HG03135 (cell line): ENCODE results near the gene TSPAN18.

ENCODE experiments used
- ATAC-seq: cut with Tn5 transposase; IDR thresholded peaks from one replicate; pipeline ENCODE4 v1.9.1; 2021; ENCODE audit warnings: mild to moderate bottlenecking, moderate library complexity; ENCODE audit not compliant: unreplicated experiment

TSPAN18 gene

DNA sequence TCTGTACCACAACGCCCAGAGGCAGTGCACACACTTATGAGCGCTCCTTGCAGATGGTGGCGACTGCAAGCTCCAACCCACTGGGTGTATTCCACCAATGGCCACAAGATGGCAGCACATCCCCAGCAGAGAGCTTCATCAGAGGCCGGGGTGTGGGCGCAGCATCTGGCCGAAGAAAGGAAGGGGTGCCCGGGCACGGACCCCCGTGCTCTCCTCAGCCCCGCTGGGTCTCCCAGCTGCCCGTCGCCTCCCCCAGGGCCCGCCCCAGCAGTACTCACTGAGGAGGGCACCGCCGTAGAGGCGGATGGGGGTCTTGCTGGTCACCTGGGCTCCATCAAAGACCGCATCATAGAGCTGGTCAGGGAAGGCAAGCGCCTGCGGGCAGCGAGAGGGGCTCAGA, 209.8 kb downstream of the TSPAN18 start:
- ATAC-seq, result peak; percentile 71

DNA sequence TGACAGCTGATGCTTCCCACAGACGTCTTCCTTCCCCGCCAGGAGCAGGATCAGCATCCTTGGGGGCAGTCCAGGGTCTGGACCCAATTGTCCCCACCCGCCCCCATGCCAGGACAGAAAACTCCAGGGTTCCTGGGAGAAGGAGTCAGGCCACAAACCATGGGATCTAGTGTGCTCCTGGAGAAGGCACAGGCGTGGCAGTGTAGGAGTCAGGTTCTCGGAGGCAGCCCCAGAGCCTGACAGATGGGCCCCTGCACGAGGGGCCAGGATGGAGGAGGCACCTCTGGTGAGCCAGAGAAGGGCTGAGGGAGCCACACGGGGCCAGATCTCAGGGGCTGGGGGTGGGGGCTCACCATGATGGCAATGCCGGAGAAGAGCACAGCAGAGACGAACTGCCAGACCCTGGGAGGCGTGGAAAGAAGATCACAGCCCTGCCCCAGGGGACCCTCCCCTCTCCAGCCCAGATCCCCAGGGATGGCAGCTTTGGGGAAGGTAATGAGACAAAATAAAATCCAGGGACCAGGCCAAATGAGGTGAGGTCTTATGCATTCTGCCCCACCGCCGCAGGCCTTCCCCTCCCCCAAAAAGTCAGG, 210.3 kb downstream of the TSPAN18 start:
- no peak for ATAC-seq

DNA sequence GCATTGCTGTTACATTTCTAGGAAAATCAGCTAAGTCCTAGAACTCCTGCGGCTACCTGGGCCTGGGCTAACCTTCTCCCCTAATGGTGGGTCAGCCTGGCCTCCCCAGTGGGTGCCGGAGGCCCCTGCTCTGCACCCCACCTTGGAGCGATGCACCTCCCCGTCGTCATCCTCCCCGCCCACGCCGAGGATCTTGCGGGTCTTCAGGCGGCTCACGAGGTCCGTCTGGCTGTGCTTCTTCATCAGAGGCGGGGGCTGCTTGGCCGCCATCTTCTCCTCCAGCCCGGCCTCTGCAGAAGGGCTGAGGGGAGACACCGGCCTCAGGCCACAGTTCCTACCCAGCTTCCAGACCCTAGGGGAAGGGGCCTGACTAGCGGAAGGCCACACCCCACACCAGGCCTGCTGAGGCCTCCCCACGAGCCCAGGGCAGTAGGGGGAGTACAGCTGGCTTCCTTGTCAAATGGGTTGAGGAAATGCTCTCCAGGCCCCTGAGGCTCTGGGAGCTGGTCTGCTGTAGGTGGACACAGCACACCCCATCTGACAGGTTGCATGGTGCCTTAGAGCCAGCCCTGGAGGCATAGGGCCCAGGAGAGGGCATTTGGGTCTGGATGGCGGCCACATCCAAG, 211.4 kb downstream of the TSPAN18 start:
- no peak for ATAC-seq

DNA sequence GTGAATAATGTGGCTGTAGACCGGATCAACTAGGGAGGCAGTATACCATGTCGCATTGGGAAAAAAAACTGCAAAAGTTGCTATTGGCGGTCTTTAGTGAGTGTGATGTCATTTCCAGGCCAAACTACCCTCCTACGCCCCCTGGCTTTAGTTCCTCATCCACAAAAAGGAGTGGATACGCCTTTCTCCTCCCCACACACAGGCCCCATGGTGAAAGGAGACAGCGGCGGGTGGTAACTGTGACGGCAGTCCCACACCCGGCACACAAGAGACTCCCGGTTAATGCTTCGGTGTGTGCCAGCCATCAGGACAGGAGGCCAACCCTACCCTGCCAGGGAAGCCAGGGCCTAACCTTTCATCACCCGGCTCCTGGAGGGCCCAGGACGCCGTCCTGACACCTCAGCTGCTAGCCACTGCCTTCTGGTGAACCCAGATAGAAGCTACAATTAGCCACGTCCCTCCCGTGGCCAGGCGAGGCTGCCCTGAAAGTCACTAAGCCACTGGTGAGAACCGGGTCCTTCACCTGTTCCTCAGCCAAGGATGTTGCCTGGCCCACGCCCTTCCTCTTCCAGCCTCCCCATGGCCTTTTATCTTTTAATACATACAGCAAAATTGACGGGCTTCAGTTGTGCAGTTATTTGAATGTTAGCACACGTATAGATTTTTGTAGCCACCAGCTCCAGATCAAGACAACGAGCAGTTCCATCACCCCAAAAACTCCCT, 213.1 kb downstream of the TSPAN18 start:
- ATAC-seq, result no peak

DNA sequence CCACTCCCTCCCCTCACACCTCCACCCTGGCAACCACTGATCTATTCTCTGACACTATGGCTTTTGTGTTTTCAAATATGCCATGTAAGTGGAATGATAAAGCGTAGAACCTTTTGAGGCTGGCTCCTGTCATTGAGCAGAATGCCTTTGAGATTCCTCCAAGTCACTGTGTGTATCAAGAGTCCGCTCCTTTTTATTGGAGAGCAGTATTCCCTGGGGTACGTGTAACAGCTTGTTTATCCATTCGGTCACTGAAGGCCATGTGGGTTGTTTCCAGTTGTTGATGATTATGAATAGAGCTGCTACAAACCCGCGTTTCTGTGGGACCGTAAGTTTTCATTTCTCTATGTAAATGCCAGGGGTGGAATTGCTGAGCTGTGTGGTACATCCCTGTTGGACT, 213.6 kb downstream of the TSPAN18 start:
- ATAC-seq, result no peak

DNA sequence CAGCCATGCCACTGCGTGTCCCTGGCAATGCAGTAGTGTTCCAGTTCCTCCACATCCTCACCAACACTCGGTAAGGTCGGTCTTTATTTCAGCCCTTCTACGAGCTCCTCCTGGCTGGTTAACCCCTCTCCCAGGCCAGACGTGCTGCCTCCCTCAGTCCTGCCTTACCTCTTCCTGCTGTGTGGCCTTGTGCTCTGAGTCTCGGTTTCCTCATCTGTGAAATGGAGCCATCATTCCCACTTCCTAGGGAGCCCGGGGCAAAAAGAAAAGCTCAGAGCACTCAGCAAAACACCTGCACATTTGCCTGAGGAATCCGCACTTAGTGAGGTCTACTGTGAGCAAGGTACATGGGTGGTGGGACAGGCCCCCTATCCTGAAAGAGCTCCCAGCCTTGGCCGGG, 214.1 kb downstream of the TSPAN18 start:
- ATAC-seq, result no peak

DNA sequence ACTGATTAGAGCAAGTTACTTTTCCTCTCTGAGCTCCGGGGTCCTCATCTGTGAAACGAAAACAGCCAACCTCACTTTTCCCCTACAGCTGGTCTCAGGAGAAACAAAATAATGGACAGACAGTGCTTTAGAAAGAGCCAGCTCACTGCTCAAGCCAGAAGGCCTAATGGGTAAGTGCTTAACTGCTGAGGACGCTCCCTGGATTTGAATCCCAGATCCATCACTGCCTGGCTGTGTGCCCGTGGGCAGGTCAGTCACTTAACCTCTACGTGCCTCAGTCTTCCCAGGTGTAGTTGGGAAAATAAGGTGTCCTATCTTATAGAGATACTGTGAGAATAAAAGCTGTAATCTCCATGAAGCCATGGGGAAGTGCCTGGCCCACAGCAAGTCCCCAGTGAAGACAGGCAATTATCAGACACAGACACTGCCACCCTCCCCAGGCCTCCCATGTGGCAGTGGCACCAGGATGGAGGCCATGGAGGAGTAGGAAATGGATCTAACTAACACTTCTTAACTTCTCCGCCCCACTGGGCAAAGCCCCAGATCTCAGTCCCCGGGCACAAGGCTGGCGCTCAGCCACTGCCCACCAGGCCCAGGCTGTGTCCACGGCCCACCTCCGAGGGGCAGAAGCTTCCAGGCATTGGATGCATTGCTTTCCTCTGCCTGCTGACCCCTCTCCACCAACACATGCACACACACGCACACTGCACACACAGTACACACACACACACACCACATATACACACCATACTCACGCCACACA, 214.7 kb downstream of the TSPAN18 start:
- ATAC-seq, result no peak

DNA sequence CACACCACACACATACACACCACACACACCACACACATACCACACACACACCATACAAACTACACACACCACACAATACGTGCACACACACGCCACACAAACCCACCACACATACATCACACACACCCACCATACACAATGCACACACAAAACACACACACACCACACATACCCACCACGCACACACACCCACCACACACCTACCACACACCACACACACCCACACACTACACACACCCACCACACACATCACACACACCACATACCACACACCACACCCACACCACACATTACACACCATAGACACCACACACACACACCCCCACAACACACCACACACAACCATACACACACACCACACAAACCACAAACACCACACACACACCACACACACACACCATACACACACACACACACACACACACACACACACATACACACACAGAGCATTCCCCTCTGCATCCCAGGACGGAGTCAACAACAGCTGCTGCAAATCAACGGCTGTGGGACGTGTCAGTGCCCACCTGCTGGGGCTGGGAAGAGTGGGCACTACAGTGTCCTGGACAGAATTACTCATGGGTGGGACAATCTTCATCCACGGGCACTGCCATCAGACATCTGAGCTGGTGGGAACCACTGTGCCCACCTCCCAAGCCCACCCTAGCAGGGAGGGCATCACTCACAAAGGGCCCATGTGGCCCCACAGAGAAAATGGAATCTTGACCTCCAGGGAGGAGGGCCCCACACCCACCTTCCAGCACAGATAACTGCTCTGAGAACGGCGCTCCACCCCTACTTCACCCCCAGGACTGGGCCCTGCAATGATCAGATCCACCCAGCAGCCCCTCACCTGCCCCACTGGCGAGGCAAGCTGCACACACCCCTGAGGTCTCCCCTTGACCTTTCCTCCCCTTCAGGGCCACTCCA, 215.5 kb downstream of the TSPAN18 start:
- no peak for ATAC-seq

DNA sequence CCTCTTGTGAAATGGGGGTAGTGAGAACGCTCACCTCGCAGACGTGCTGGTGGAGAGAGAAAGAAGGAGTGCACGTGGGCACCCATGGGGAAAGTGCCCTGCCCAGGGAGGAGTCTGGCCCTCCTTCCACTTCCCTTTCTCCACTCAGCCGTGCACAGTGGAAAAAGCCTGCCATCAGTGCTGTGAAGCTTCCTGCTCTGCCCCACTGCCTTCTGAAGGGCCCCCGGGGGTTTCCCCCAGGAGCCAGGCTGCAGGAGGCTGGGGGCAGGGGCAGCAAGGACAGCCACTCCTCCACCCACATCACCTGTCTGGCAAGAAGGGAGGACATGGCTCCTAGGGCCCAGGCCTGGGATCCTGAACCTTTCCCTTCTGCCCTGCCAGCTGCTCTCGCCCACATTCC, 216.4 kb downstream of the TSPAN18 start:
- ATAC-seq, result peak; percentile 52

DNA sequence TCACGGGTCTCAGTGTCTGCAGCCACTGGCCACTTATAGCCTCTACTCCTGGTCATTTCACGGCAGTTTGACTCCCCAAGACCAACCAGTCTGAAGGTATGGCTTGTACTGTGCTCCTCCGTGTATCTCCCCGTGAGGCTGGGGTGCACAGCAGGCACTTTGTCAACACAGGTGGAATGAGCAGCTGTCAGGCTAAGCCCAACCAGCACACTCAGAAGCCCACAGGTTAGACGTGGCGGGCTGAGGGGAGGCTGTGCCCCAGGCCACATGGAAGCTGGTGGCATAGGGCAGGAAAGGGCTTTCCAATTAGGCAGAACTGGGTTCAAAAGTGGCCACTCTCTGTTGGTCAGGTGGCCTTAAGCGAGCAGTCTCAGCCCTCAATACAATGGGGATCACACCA, 216.9 kb downstream of the TSPAN18 start:
- ATAC-seq, result no peak

DNA sequence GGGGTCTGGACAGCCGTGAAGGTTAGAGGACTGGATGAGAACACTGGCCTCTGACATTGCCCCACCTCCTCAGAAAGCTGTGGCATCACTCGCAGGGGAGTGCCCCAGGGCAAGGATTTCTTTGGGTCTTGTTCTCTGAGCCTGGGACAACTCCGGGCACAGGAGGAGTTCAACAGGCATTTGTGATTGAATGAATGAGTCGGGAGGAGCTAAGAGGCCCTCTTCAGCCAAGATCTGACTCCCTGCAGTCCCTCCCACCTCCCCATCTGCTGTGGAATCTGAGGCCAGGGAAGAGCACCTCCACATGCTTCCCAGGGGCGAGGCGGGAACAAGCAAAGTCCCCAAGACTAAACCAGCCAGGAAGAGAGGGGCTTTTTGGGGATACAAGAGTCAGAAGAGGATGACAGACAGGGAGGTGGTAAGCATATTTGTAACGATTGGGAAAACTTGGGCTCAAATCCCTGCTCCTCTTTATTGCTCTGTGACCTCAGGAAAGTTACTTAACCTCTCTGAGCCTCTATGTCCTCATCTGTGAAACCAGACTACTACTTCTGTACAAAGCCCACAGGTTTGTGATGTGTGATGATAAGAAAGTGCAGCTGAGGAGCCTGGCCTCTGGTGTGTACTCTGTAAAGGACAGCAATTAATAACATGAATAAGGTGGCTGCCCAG, 217.6 kb downstream of the TSPAN18 start:
- ATAC-seq, result no peak

DNA sequence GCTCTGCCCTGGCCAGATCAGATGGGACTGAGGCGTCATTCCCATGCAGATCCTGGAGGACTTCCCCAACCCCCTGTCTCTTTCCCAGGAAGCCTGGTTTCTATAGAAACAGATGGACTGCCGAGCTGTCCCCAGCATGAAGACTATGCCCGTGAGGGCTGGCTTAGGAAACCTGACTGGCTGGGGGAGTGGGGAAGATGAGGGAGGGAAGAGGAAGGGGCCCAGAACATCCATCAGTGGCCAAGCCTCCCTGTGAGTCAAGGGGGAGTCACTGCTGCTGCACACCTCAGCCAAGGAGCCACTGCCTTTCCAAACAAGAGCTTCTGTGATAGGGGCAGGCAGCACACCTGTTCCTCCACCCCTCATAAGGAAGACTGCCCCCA, 218.1 kb downstream of the TSPAN18 start:
- ATAC-seq, result no peak

DNA sequence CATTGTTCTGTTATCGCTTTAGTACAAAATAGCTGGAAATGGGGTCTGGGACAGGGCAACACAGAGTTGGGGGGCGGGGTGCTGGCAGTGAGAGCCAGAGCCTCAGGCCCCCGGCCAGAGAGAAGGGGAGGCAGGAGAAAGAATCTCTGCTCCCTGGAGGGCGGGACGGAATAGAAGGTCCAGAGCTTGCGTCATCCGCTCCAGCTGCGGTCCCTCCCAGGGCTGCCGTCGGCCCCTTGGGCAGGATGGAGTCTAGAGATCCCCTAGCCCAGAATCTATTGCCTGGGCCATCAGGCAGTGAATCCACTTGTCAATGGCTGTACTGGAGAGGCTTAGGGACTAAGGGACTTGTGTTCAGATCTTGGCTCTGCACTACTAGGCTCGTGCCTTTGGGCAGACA, 218.9 kb downstream of the TSPAN18 start:
- ATAC-seq, result no peak

DNA sequence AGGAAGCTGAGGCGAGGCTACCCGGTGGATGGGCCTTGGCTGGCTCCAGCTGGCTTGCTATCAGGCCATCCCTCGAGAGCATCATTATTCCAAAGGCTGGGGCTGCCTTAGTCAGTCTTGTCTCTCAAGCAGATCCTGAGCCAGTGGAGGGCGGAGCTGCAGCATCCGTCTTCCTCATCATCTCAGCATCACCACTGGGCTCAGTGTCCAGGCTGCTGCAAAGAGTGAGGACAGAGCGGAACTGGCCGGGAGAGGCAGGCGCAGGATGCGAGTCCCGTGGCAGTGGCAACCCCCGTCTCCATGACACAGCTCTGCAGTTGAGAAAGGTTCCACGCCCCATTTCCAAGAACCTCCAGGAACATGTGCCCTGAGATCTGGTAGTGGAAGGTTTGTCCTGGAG, 219.5 kb downstream of the TSPAN18 start:
- ATAC-seq, result no peak

DNA sequence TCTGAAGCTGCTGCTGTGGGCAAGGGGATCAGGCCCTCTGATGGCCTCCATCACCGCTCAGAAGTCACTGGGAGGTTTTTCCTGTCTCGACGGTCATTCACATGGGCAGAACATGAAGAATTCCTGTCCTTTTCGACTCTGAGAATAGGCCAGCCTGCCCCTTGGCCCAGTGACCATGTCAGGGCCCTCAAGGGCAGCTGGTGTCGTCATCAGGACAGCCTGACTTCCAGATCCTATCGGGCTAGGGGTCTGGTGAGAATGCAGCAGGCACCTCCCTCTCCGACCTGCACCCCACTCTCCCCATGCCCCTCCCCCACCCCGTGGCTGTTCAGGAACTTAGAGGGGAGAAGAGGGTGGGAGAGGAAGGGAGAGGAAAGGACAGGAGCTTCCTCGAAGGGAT, 220.4 kb downstream of the TSPAN18 start:
- no peak for ATAC-seq

DNA sequence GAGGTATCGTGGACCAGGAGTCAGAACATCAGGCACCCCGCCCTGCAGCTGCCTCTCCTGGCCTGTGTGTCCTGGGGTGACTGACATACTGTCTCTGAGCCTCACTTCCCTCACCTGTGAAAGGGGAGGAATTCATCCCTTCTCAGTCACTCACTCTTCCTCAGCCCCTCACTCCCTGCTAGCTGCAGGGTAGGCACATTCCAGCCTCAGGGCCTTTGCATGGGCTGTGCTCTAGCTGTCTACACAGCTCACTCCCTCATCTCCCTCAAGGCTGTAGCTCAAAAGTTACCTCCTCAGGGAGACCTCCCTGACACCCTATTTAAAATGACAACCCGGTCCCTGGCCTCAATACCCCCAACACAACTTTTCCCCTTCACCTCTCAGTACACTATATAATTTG, 221.4 kb downstream of the TSPAN18 start:
- ATAC-seq, result no peak

DNA sequence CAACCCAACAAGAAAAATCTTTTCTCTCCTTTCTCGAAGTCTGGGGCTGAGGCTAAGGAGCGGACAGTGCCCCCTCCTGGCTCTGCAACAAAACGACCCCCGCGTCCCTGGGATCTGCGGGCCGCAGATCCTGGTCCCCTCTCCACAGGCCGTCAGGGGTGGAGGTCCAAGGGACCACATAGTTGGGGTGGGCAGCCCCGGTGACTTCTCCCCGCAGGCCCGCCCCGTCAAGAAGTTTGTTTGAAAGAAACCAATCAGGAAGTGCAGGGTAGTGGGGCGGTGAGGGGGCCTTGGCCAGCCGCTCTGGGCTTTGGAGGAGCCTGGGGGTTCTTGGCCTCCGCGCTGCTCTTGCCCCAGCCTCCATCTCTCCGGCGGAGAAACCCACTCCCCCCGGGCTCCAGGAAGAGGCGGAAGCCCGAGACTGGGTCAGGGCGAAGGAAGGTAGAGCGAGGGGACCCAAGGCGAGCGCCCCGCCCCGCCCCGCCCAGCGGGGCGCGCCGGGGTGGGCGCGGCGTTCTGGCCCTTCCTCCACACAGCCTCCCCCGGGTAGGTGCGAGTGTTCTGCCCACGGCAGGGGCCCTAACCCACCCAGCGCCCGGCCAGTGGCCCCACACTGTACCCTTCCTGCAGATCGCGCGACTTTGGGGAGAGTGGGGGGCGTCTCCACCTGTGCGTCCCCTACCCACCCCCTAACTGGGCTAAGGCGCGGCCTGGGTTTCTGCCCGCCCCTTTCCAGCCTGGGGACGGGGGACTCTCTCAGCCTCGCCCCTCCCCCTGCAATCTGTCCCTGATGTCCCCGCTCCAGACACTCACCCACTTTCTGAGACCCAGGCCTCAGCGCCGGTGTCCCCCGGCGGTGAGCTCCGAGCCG, 222.6 kb downstream of the TSPAN18 start:
- no peak for ATAC-seq

DNA sequence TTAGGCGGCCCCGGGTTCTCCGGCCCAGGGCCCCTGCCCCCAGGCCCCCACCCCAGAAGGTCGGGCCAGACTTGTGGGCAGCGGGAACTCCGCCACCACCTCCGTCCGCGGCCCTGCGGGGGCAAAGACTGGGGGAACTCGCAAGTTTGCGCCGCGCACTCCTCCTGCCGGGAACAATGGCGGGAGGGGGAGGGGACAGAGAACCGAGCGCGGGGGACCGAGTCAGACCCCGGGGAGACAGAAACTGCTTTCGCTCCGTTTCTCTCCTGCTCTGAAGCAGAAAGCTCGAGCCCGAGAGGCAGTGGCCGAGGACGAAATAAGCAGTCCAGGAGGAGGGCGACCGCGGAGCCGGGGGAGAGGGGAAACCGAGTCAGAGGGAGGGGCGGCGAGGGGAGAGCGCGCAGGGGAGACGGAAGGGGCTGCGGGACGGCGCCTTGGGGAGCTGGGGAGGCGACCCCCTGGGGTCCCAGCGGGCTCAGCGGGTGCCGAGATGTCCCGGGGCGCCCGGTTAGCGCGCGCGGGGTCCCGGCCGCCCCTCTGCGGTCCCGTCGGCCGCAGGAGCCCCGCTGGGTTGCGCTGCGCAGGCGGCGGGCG, 223.4 kb downstream of the TSPAN18 start:
- ATAC-seq, result no peak
